ENCODE data around the gene PGK2.

Gene PGK2

DNA sequence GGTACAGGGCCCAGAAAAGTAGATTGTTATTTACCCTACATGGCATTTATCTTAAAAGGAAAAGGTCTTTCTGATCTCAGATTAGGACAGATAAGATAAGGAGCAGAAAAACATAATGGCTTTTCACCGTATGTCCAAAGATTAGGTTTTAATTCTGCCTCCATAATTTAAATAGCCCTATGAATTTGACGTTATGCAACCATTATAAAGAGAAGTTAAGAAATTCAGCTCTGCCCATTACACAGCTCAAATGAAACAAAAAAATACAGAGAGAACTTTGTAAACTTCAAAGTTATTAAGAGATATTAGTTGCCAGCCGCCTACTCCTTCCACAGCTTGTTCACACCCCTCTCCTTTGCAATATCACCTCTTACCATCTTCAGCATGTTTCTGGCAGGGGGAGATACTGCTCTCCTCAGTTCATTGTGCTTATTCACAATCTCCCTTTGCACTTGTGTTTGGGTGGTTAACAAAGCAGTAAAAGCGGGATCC lies 51.0 kb downstream of the PGK2 start:
- no peak for DNase-seq (ENCODE audit: low read depth)

All from GM04504 (cell line).